Prostate gland (tissue), 2 donors: ENCODE results near the gene KCNT2.

Source experiments
- POLR2A ChIP-seq: fragments of 450-650 bp; IDR thresholded peaks from one replicate; pipeline ENCODE4 v1.6.1; 2016; ENCODE audit warnings: antibody characterized with exemption, mild to moderate bottlenecking
- POLR2AphosphoS5 ChIP-seq: sonication (generic); formaldehyde crosslinking; IDR thresholded peaks from one replicate; pipeline ENCODE4 v1.6.1; 2017; ENCODE audit warnings: antibody characterized with exemption
- TF ChIP-seq, protein P1 (sequence below), 4 experiments: fragments of 200-600 bp in 2 of 4; fragments of 450-650 bp in 2 of 4; sonication (generic) in 2 of 4; IDR thresholded peaks; 1 replicate in 3 of 4; 2 replicates in 1 of 4; pipeline ENCODE4 v1.5.1; 2016 to 2019; ENCODE audit warnings: antibody characterized with exemption in 4 of 4, mild to moderate bottlenecking in 2 of 4, moderate library complexity in 2 of 4

DNA sequence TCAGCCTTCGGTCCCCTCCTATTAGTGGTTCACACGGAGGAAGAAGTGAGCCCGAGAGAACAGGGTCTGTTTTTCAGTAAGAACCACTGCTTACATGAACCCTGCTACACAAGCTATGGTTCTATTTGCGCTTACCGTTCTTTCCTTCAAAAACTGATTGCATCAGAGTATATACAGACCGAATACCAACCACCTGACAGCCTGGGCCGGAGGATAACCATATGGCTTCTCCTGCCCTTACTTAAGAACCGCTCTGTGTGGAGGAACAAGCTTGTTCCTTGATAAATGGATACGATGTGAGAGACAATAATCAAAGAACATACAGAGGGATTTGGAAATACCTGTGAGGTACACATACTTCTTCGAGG, 1.1 kb upstream of the KCNT2 start:
- TF ChIP-seq, protein P1, sequence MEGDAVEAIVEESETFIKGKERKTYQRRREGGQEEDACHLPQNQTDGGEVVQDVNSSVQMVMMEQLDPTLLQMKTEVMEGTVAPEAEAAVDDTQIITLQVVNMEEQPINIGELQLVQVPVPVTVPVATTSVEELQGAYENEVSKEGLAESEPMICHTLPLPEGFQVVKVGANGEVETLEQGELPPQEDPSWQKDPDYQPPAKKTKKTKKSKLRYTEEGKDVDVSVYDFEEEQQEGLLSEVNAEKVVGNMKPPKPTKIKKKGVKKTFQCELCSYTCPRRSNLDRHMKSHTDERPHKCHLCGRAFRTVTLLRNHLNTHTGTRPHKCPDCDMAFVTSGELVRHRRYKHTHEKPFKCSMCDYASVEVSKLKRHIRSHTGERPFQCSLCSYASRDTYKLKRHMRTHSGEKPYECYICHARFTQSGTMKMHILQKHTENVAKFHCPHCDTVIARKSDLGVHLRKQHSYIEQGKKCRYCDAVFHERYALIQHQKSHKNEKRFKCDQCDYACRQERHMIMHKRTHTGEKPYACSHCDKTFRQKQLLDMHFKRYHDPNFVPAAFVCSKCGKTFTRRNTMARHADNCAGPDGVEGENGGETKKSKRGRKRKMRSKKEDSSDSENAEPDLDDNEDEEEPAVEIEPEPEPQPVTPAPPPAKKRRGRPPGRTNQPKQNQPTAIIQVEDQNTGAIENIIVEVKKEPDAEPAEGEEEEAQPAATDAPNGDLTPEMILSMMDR (IDR thresholded peaks at IDR 0.05): no peak
- TF ChIP-seq POLR2A: no peak
- TF ChIP-seq POLR2AphosphoS5: no peak
